Measurements from ENCODE around the gene SLC66A2.

Gene SLC66A2

GRCh38 chr18:79970419-79971133 is 19.1 kb upstream of the SLC66A2 start:
- DNase-seq = no peak

GRCh38 chr18:79965119-79965902 is 13.9 kb upstream of the SLC66A2 start:
- DNase-seq = peak; percentile 17

- peak; percentile 63 for DNase-seq
These were observed 13.1 kb upstream of the SLC66A2 start, which contains the start of gene HSBP1L1 for GRCh38 chr18:79964330-79965118. Gene HSBP1L1 (plus strand): TSS chr18:79964643. CDS start chr18:79964736, 93 bp downstream.

- no peak for DNase-seq
These were observed 12.3 kb upstream of the SLC66A2 start for GRCh38 chr18:79963658-79964329.

- DNase-seq = peak; percentile 57
These were observed 11.6 kb upstream of the SLC66A2 start for GRCh38 chr18:79962835-79963657.

GRCh38 chr18:79962311-79962710 is 10.9 kb upstream of the SLC66A2 start:
- no peak for DNase-seq

- no peak for DNase-seq
These were observed 10.3 kb upstream of the SLC66A2 start for GRCh38 chr18:79961527-79962291.

GRCh38 chr18:79960921-79961526 is 9.6 kb upstream of the SLC66A2 start:
- no peak for DNase-seq

- DNase-seq = peak; percentile 30
These were observed 8.8 kb upstream of the SLC66A2 start for GRCh38 chr18:79960161-79960801.

GRCh38 chr18:79958981-79959380 is 7.5 kb upstream of the SLC66A2 start:
- DNase-seq = no peak

GRCh38 chr18:79956276-79956675 is 4.8 kb upstream of the SLC66A2 start:
- no peak for DNase-seq

- DNase-seq = no peak
These were observed 4.0 kb upstream of the SLC66A2 start for GRCh38 chr18:79955302-79956075.

- no peak for DNase-seq
These were observed 3.3 kb upstream of the SLC66A2 start for GRCh38 chr18:79954791-79955190.

- no peak for DNase-seq
These were observed 2.7 kb upstream of the SLC66A2 start for GRCh38 chr18:79953971-79954651.

- DNase-seq = no peak
These were observed 1.6 kb upstream of the SLC66A2 start for GRCh38 chr18:79952996-79953559.

GRCh38 chr18:79952456-79952995 is 1.1 kb upstream of the SLC66A2 start:
- DNase-seq = no peak

GRCh38 chr18:79950515-79951341 is 725 bp downstream of the SLC66A2 start:
- DNase-seq = peak; percentile 17

Measured in central memory CD4-positive, alpha-beta T cell (primary cell).